Measurements from ENCODE around the gene AMPD2.

AMPD2 gene

GRCh38 chr1:109630081-109630897 lies 10.7 kb downstream of the AMPD2 start:
- peak in 1 of 4 experiments; percentile 26 for DNase-seq (ENCODE audit: low read depth in 4 of 4, low spot score in 1 of 4)

DNA sequence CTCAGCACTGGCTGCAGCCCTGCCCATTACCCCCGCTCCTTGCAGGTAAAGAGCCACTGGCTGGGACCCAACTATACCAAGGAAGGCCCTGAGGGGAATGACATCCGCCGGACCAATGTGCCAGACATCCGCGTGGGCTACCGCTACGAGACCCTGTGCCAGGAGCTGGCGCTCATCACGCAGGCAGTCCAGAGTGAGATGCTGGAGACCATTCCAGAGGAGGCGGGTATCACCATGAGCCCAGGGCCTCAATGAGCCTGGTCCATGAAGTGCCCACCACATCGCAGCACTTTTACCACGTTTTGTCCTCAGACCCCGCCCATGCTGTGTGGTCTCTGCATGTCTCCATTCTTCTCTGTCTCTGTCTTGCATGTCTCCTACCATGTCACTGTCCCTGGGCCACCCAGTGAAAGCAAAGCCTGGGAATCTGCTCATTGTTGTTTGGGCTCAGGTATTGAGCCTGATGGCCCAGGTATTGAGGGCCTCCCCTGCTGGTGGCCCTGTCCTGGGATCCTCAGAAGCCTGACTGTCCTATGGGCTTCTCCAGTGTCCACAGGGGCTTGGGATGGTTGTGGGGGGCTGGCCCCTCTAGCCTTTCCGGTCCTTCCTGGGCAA lies 11.4 kb downstream of the AMPD2 start:
- DNase-seq (ENCODE audit: low read depth in 4 of 4, low spot score in 1 of 4) = no peak

- no peak for DNase-seq (ENCODE audit: low read depth in 4 of 4, low spot score in 1 of 4)
Measured at GRCh38 chr1:109631513-109632505, 12.2 kb downstream of the AMPD2 start.

- DNase-seq (ENCODE audit: low read depth in 4 of 4, low spot score in 1 of 4) = no peak
Measured at GRCh38 chr1:109632671-109633346, 13.2 kb downstream of the AMPD2 start.

GRCh38 chr1:109634292-109634691 lies 14.7 kb downstream of the AMPD2 start:
- no peak for DNase-seq (ENCODE audit: low read depth in 4 of 4, low spot score in 1 of 4)

DNA sequence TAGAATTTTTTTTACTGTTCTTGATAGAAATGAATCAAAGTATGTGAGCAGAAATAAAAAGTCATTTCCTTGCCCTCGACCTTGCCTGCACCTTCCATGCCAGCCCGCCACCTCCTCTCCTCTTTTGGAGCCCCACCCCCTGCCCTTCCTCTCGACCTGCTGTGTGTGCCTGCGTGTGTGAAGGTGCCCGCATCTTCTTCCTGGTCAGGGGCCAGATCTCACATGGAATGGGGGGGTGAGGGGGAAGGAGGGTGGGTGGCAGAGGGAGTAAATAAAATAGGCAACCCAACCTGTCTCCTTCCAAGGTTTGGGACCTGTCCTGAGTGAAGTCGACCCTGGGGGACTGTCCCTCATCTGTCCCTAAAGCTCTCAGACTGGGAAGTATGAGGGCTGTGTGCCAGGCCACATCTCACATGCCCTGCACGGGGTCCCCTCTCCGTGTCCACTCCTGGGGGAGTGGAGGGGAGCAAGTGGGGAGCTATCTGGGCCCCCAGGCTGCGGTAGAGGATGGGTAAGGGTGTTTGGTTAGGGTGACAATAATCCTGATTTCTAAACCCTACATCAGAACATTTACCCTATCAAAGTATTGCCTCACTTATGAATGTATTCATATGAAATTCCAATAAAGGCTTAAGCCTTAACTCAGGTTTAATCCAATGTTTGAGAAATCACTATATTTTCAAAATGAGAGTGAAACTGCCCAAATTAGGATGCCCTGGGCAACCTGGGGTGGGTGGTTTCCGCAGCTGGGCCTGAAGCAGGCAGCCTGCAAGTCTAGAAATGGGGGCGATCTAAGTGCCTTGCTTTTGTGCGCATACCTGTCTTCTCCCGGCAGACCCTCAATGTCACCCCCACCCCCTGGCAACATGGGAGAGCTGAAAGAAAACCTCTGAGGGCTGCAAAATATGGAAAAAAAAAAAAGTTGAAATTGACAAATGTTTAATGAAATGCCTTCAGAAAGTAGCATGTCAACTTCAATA lies 15.4 kb downstream of the AMPD2 start:
- DNase-seq (ENCODE audit: low read depth in 4 of 4, low spot score in 1 of 4) = no peak

DNA sequence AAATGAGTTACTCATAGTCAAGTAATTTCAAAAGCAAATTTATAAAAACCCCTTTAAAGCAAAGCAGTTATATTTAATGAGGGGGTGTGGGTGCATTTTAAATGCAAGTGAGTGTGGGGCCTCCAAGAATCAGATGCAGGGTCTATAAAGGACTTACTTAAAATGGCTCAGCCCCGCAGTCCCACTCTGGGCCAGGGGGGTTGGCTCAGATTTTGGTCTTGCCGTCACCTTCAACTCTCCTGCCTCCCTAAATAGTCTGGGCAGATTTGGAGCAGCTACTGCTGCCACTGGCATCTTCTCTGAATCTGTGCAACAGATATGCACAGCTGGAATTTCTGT lies 16.2 kb downstream of the AMPD2 start:
- DNase-seq (ENCODE audit: low read depth in 4 of 4, low spot score in 1 of 4) = no peak

DNA sequence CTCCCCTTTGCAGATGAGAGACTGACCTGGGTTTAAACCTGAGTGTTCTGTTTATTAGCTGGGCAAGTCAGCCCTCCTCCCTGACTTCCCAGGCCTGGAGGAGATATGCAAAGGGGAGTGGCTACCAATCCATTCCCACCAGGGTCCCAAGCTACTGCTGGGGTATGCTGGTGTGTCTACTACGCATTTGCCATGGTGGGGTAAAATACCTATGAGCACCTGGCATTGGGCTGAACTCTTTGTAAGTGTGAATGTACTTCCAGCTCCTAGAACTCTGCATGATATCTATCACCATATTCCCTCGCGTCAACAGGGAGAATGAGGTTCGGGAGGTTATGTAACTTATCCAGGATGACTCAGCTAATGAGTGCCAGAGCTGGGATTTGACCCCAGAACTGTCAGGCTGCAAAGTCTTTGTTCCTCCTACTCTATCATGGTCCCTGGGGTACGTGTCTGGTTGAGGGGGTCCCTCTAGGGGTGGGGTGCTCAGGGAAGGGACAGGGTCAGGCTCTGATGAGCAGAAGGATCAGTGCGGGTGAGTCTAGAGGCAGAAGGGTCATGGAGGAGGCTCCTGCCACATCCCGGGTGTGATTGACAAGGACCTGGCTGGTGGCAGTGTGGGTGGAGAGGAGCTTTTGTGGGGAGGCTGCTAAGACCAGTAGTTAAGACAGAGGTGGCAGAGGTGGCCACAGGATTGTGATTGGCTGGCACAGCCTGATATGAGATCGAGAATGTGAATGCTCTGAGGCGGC lies 16.7 kb downstream of the AMPD2 start:
- no peak for DNase-seq (ENCODE audit: low read depth in 4 of 4, low spot score in 1 of 4)

DNA sequence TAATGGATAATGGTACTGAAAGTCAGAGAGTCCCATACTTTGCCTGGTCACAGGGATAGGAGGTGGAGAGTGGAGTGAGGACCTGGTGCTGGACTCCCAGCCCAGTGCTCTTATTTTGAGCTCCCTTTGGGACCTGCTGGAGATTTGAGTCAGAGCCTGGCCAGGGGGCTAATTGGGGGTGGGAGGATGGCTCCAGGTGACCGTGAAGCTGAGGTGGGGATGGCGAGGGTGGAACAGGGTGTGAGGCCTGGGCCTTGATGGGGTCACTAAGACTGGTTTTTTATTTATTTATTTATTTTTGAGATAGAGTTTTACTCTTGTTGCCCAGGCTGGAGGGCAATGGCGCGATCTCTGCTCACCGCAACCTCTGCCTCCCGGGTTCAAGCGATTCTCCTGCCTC lies 17.8 kb downstream of the AMPD2 start:
- DNase-seq (ENCODE audit: low read depth in 4 of 4, low spot score in 1 of 4) = no peak

GRCh38 chr1:109639063-109639840 lies 19.6 kb downstream of the AMPD2 start:
- DNase-seq (ENCODE audit: low read depth in 4 of 4, low spot score in 1 of 4) = no peak

DNA sequence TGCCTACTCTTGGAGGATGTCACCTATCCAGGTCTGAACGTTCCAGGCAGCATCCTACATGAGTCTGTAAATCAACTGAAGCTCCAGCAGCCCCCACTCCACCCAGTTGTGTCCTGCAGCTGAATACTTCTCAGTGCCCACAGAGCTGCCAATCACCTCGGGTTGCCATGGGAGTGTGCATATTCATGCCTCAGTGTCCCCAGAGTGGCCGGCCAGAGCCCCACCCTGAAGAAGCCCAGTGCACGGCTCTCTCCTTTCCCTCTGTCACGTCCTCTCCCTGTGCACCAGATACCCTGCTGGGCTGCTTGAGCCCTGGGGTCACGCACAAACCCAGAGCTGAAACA lies 20.2 kb downstream of the AMPD2 start:
- DNase-seq (ENCODE audit: low read depth in 4 of 4, low spot score in 1 of 4) = no peak

DNA sequence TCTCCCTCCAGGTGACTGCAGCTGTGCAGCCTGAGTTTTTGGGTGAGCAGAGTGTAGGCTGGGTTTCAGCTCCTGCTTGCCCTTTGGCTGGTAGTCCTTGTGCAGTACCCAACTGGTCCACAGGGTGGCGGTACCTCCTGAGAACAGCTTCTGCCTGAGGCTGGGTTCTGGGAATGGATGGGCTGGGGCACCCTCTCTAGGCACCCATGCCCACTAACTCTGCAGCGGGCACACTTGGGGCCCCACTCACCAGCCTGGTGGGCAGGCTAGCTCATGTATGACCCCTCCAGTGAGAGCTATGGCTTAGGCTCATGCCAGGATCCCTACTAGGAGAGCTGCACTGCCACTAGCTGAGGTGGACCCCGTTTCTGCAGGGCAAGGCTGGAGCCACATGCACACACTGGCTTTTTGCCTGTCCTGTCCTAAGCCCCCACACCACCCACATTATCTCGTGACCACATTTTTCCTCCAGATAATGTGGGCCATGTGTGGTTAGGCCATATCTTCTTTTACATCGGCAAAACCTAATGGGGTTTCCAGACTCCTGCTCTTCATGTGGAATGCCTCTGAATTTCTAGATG lies 20.7 kb downstream of the AMPD2 start:
- DNase-seq (ENCODE audit: low read depth in 4 of 4, low spot score in 1 of 4) = peak; percentile 84 to 96 (median 86)

DNA sequence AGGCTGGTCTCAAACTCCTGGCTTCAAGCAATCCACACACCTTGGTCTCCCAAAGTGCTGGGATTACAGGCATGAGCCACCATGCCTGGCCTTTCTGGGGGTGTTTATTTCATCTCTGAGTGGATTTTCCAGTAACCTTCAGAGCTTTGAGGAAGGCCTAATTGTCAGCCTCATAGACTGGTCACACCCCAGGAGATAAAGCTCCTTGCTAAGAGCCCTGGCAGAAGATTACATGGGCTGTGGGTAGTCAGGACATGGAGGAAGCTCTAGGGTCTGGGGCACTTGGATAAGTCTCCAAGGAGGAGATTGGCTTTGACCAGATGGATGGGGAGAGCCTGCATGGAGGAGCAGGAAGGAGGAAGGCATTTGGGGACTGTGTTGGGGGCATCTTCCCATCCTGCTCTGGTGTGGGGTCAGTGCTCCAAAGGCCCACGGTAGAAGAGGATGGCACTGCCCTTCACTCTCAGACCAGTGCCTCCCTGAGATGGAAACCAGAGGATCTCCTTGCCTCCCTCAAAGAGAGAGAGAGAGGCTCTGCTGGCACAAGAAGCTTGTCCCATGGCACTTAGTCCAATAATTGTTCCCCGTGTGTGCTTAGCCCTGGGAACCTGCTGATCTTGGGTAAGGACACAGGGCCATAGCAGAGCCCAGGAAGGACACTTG lies 21.6 kb downstream of the AMPD2 start:
- DNase-seq (ENCODE audit: low read depth in 4 of 4, low spot score in 1 of 4) = no peak

GRCh38 chr1:109641861-109642260 lies 22.2 kb downstream of the AMPD2 start:
- DNase-seq (ENCODE audit: low read depth in 4 of 4, low spot score in 1 of 4) = no peak

DNA sequence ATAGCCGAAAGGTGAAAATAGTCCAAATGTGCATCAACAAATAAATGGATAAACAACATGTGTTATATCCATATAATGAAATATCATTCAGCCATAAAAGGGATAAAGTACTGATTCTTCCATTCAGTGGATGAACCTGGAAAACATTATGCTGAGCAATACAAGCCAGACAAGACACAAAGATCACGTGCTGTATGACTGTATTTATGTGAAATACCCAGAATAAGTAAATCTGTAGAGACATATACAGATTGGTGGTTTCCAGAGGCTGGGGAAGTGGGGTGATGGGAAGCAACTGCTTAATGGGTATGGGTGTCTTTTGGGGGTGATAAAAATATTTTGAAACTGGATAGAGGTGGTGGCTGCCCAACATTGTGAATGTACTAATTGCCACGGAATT lies 23.0 kb downstream of the AMPD2 start:
- DNase-seq (ENCODE audit: low read depth in 4 of 4, low spot score in 1 of 4) = no peak

DNA sequence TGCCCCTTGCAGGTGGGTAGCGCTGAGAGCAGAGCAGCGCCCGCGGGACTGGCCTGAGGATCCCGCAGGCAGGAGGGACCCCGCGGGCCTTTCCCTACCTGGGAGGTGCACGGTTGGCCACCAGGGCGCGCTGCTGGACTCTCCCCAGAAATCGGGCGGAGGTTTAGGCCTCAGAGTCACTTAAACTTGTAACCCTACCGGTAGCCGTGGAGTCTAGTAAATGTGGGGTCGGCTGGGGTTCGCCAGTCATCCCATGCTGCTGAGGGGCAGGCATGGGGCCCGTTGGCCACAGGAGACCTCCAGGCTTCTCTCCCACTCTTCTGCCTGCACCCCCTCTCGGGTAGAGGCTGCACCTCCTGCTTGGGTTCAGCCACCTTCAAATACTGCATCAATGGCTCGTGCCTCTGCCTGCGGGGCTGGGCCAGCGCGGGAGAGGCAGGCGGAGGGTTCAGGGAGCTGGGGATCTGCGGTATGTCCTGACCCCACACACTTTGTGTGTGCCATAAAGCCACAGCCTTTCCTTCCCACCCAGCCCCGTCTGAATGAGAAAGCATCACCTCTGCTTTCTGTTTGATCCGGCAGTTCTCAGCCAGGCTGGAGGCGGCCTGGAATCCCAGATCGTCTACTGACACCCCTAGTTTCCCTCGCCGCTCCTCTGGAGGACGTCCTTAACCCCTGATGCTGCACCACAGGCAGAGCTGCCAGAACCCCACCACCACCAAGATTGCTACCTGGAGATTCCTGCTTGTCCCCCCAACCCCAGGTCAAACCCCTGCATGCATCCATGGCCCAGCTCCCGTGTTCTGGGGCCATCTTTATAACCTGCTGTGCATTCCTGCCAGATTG lies 24.0 kb downstream of the AMPD2 start:
- DNase-seq (ENCODE audit: low read depth in 4 of 4, low spot score in 1 of 4) = peak; percentile 78 to 88 (median 80)

DNA sequence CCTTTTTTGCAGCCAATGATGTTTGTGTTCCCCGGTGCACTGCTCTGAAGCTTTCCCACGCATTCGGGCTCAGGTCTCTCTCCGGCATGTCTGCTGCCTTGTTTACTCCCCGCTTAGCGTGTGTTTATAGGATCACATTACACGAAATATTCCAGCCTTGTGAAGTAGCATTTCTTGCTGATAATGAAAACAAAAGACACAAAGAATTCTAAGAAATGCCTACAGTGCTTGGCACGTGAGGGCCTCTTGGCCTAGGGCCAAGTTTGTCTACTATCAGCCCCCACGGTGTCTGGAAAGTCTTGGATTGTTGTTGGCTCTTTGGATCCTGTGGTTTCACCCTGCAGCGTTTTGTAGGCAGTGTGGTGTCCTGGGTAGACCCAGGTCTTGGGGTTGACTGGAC lies 25.0 kb downstream of the AMPD2 start:
- no peak for DNase-seq (ENCODE audit: low read depth in 4 of 4, low spot score in 1 of 4)
